GM12878 (cell line): ENCODE results near the gene LPIN1. TPM values are rescaled to one million over a fixed set of nuclear protein-coding genes. Genes with fewer than 3 reads are reported as not detected.

Source experiments
- MTA3 ChIP-seq: IDR thresholded peaks from 2 replicates; pipeline ENCODE4 v1.6.1; 2012; ENCODE audit warnings: low read length, inconsistent platforms, borderline replicate concordance
- SKIL ChIP-seq: fragments of 450-650 bp; IDR thresholded peaks from 2 replicates; pipeline ENCODE4 v1.6.1; 2017; ENCODE audit warnings: mild to moderate bottlenecking, low read depth, inconsistent platforms; ENCODE audit not compliant: poor library complexity, severe bottlenecking
- ZBTB4 ChIP-seq: fragments of 450-650 bp; formaldehyde crosslinking; IDR thresholded peaks from 2 replicates; pipeline ENCODE4 v1.4.0; 2022; ENCODE audit warnings: mild to moderate bottlenecking, moderate library complexity
- polyA plus RNA-seq, 11 experiments: library from polyadenylated mRNA; depleted of rRNA in 4 of 11; unstranded in 6 of 11; stranded (reverse) in 5 of 11; fragments of >200 nt; fragmentation: Nextera tagmentation in 4 of 11; fragmentation: Illumina TruSeq in 1 of 11; extraction: Ambion mirVana in 4 of 11; extraction: Trizol in 1 of 11; gene quantifications; 1 replicate in 1 of 11; 2 replicates in 10 of 11; pipeline versions ENCODE4 v1.2.1 to v1.2.3, GENCODE V29; 2011 to 2016; ENCODE audit warnings: inconsistent platforms in 2 of 11, missing spikeins in 2 of 11, low read depth in 1 of 11
- total RNA-seq, 4 experiments: library from RNA; depleted of rRNA in 3 of 4; stranded (reverse); fragments of >200 nt in 3 of 4; fragmentation: Illumina TruSeq in 1 of 4; extraction: Trizol in 1 of 4; gene quantifications; 2 replicates each; pipeline versions ENCODE4 v1.2.1 to v1.2.3, GENCODE V29; 2013 to 2021
- TF ChIP-seq, protein P1 (sequence below): fragments of 450-650 bp; IDR thresholded peaks from 2 replicates; pipeline ENCODE4 v1.6.1; 2018; ENCODE audit warnings: borderline replicate concordance, mild to moderate bottlenecking; ENCODE audit not compliant: partially characterized antibody

Gene LPIN1
- total and polyA plus RNA-seq, 10 of the 15 experiments (the other 5 are each of a cell fraction or from before 2014, with no cell fraction given): 18.8 to 82.5 (median 50.3) TPM

- no peak for TF ChIP-seq SKIL
- no peak for TF ChIP-seq ZBTB4
- no peak for TF ChIP-seq MTA3
- TF ChIP-seq, protein P1, sequence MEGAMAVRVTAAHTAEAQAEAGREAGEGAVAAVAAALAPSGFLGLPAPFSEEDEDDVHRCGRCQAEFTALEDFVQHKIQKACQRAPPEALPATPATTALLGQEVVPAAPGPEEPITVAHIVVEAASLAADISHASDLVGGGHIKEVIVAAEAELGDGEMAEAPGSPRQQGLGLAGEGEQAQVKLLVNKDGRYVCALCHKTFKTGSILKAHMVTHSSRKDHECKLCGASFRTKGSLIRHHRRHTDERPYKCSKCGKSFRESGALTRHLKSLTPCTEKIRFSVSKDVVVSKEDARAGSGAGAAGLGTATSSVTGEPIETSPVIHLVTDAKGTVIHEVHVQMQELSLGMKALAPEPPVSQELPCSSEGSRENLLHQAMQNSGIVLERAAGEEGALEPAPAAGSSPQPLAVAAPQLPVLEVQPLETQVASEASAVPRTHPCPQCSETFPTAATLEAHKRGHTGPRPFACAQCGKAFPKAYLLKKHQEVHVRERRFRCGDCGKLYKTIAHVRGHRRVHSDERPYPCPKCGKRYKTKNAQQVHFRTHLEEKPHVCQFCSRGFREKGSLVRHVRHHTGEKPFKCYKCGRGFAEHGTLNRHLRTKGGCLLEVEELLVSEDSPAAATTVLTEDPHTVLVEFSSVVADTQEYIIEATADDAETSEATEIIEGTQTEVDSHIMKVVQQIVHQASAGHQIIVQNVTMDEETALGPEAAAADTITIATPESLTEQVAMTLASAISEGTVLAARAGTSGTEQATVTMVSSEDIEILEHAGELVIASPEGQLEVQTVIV: no peak
Observed at GRCh38 chr2:11824901-11825828, 78.7 kb downstream of the LPIN1 start (continued).
